NCI-H748 treated with DMSO at 0.1 percent for 48 hours (cell line): ENCODE data around the gene TTC28.

ENCODE experiments used
- DNase-seq: peaks from one replicate; lab custom pipeline; 2025; lab: John Stamatoyannopoulos, UW

The TTC28 gene

DNA sequence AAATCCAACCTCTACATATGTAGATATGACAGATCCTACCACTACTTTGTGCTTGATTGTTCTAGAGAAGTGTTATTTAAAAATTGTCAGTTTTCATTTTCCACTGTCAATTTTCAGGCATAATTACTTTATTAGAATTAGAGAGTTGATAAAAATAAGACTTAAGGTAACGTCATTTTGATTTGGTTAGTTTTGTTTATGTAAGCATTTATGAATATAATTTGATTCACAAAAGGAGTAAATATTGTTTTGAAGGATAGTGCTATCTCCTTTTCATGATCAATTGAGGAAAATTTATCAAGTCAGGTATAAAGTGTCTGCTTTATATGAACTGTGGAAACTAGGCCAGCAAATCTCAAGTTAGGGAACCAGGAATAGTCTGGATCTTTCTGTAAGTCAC lies 718.0 kb downstream of the TTC28 start:
- DNase-seq, result no peak

DNA sequence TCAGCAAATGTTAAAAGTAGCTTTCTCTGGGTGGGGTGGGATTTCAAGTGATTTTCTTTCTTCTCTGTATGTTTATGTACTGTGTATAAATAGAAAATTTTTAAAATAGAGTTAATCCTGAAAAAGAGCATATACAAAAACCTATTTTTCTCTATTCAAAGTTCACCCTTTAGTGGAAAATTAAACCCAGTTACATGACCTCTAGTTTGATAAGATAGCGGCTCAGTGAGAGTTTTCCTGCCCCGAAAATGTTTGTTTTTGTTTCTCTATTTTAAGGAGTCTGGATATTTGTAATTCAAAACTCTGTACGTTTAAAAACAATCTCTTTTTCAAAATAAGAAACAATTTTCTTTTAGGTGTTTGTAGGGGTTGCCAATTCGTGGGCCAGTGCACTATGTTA lies 718.5 kb downstream of the TTC28 start:
- no peak for DNase-seq

DNA sequence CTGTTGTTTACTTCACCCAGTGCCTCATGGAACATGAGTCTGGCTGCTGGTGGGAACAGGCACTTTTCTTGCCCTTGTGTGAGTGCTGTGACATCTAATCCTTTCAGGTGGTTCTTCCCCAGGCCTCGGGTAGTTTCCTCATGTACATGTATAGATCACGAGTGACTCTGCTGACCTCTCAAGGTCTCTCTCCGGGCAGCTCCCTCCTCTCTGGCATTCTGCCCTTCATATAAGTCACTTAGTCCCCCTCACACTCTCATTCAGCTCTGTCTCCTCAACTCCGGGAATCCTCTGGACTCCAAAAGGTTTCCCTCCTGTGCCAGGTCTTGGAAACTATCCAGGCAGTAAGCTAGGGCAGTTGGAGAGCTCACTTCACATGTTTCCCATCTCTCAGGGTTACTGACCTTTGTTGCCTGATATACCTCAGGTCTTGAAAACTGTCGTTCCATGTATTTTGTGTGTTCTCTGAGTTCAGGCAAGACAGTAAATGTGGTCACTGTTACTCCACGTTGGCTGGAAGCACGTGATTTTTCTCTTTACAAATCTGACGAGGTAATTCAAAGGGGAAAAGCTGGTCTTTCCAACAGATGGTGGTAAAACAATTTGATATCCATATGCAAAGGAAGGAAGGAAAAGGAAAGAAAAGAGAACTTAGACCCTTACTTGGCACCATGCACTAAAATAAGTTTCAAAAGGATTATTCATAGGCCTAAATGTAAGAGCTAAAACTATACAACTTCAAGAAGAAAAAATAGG lies 720.1 kb downstream of the TTC28 start:
- DNase-seq, result no peak

DNA sequence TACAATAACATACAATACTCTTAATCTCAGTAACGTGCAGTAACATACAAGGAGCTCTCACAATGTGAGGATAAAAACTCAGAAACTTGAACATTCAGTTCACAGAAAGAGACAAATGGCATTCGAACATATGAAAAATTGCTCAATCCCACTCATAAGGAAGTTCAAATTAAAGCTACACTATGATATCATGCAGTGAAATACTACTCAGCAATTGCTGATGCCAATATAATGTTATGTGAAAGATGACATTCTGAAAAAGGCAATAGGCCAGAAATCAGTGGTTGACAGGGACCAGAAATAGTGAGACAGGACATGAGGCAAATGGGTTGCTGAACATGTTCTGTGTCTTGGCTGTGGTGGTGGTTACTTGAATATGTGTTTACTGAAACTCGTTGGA lies 726.9 kb downstream of the TTC28 start:
- no peak for DNase-seq

DNA sequence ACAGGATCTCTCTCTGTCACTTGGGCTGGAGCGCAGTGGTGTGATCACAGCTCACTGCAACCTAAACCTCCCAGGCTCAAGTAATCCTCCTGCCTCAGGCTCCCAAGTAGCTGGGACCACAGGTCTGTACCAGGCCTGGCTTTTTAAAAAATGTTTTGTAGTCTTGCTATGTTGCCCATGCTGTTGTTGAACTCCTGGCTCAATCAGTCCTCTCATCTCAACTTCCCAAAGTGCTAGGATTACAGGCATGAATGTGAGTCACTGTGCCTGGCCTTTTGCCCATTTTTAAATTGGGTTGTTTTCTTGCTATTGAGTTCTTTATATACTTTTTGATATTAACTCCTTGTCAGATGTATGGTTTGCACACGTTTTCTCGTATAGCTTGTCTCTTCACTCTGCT lies 727.5 kb downstream of the TTC28 start:
- DNase-seq, result no peak

DNA sequence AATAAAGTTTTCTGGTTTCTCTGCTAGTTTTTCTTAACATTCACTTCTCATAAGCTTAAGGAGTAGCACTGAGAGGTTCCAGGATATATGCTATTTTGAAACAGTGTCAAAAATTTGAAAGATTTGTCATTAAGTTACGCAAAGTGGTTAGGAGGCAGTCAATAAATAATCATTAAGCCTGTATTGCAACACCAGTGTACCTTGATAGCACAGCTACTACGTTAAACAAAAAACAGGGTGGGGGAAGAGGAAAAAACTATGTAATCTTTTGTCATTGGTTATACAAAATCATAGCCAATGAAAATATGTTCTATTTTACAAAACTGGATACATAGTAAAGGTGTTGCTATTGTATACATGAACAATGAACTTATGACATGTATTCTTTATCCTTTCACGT lies 730.2 kb downstream of the TTC28 start:
- DNase-seq, result no peak

DNA sequence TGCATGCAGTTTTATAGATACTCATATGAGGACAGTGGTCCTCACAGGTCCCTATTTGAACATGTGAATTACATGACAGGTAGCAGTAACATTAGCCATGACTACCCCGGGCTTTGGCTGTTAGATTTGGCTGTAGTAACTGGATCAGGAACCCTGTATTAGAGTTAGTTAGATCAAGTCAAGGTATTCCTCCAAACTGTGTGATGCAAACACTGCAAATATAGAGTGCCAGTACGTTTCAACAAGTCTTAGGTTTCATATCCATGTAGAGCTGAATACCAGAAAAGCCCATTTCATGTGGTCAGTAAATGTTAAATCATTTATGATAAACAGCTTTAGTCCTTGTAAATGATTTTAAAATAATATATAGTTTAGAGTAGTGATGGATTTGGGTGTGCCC lies 731.1 kb downstream of the TTC28 start:
- no peak for DNase-seq

DNA sequence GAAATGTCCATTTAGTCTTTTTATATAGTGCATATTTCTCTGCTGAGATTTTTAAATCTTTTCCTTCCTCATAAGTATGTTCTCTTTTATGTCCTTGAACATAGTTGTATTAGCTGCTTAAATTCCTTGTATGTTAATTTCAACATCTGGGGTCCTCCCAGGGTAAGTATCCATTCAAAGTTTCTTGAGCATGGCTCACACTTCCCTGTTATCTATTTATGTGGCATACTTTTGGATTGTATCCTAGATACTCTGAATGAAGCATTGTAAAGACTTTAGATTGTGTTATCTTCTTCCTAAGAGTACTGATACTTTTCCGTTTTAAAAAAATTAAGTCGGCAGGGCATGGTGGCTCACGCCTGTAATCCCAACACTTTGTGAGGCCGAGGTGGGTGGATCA lies 732.2 kb downstream of the TTC28 start:
- DNase-seq, result no peak

DNA sequence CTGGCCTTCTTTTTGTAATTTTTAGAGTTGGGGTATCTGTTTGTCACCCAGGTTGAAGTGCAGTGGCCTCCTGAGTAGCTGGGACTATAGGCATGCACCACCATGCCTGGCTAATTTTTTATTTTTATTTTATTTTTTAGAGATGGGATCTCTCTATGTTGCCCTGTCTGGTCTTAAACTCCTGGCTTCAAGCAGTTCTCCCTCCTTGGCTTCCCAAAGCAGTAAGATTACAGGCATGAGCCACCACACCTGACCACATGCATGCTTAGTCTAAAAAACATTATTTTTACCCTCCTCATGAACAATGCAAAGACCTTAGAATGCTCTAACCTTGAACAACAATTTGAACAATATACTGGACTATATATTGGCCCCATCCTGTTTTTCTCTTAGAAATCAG lies 738.5 kb downstream of the TTC28 start:
- DNase-seq, result no peak

DNA sequence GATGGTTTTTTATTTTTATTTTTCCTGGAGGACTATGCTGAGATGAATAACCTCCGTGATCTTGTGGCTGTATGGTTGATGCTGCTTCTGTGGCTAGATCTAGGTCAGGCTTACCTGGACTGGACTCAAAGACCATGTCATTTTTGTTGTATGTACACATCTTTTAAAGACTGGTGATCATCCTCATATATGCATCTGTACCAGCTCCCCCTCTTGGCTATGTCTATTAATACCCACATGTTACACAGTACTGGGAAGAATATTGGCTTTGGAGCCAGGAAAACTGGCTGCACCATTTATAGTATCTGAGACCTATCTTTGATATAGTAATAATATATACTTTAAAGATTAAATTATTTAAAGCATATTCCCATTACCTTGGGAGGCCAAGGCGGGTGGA lies 742.2 kb downstream of the TTC28 start:
- DNase-seq, result no peak

DNA sequence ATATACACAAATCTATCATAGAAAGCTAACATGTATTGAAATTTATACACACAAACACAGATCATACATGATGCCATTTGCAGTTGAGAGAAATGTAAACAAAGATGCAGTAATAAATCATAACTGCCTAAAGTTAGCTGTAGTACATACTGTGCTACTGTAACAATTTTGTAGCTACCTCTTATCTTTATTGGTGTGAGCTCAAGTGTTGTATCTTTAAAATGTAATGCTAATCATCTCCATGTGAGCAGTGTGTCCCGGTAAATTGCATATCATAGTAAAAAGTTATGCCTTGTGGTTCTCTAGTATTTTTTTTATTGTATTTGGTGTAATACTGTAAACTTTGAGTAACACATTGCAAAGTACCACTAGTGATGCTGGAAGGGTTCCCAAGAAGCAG lies 743.7 kb downstream of the TTC28 start:
- no peak for DNase-seq

DNA sequence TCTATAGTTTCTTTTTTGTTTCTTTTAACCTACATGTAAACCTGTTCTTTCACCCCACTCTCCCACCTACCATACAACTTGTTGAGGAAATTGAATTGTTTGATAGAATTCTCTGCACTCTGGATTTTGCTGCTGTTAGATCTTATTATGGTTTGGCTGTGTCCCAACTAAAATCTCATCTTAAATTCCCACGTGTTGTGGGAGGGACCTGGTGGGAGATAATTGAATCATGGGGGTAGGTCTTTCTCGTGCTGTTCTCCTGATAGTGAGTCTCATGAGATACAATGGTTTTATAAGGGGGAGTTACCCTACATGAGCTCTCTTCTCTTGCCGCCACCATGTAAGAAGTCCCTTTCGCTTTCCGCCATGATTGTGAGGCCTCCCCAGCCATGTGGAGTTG lies 745.6 kb downstream of the TTC28 start:
- no peak for DNase-seq

DNA sequence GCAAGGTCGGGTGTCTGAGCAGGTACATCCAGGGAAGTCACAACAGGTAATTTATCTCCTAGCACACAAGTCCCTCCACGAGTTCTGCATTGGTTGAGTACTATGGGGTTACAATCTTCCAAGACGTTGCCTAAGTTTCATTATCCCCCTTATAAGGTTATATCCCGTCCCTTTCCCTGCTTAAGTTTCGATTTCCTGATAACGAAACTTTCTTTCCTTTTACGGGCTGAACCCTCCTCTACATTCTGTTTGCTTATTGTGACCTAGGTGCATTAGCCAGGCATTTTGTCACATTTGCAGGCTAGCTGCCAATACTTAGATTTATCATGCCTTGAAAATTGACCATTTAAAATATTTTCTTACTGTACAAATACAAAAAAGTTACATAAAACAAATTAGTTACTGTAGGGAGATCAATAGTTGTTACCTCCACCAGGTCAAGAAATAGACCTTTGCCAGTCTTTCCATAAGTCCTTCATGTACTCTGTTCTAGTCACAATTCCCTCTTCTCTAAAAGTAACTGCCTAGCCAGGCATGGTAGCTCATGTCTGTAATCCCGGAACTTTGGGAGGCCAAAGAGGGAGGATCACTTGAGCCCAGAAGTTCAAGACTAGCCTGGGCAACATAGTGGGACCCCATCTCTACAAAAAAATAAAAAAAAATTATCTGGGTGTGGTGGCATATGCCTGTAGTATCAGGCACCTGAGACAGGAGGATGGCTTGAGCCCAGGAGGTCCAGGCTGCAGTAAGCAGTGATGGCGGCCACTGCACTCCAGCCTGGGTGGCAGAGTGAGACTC lies 746.3 kb downstream of the TTC28 start:
- DNase-seq, result no peak

DNA sequence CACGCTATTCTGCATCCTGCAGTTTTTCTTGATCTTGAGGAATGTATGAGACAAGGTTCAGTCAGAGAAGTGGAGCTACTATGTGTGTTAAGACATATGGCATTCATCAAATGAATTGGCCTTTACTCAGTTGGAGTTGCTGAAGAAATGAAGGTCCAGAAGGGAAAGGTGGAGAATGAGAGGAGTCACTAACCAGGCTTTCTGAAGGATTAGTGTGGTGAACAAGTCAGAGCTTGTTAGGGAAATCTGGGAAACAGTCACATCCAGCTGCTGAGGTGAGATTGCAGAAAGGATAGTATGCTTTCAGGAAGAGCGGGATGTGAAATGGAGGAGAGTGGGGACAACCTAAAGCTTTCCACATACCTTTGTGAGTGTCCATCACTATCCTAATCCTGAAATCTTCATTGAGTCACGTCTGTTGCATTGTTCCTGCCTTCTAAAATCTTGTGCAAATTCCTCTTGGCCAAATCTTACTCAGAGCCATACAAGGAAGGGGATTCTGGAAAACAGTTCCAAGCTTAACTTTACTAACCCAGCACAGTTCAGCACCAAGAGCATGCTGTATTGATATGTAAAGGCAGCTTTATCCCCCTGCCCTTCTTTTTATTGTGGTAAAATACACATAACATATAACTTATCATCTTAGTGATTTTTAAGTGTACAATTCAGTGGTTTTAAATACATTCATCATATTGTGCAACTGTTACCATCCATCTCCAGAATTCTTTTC lies 749.1 kb downstream of the TTC28 start:
- DNase-seq, result no peak
